K562 (cell line): ENCODE results near the gene ENDOU. TPM values are rescaled to one million over a fixed set of nuclear protein-coding genes. Genes with fewer than 3 reads are reported as not detected.

ENCODE experiments used
- CBX2 ChIP-seq: fragments of 200-600 bp; sonication (generic); IDR thresholded peaks from one replicate; pipeline ENCODE4 v1.6.1; 2012; ENCODE audit warnings: mild to moderate bottlenecking, low read length, inconsistent platforms; ENCODE audit not compliant: insufficient read depth, poor library complexity, severe bottlenecking
- CBX5 ChIP-seq: IDR thresholded peaks from 2 replicates; pipeline ENCODE4 v1.6.1; 2014; ENCODE audit warnings: low read depth, borderline replicate concordance
- ILK ChIP-seq: fragments of 450-650 bp; IDR thresholded peaks from 2 replicates; pipeline ENCODE4 v1.6.1; 2016; ENCODE audit warnings: missing genetic modification characterization, low read depth, mild to moderate bottlenecking, missing compliant biosample characterization, moderate library complexity, borderline replicate concordance
- LARP7 ChIP-seq: fragments of 450-650 bp; IDR thresholded peaks from 2 replicates; pipeline ENCODE4 v1.6.1; 2016
- MEF2D ChIP-seq: conservative IDR thresholded peaks from 2 replicates; pipeline ENCODE4 v1.6.1; 2016; ENCODE audit warnings: low read depth, missing genetic modification characterization, missing compliant biosample characterization
- NCOA1 ChIP-seq: fragments of 450-650 bp; IDR thresholded peaks from 2 replicates; pipeline ENCODE4 v1.6.1; 2016; ENCODE audit warnings: low read depth
- SETDB1 ChIP-seq: IDR thresholded peaks from one replicate; pipeline ENCODE4 v1.6.1; 2012; ENCODE audit warnings: low read length, control low read depth, inconsistent platforms
- SP2 ChIP-seq: IDR thresholded peaks from 2 replicates; pipeline ENCODE4 v1.6.1; 2011; ENCODE audit warnings: mild to moderate bottlenecking, low read depth, low read length, moderate library complexity; ENCODE audit not compliant: poor library complexity, severe bottlenecking; ENCODE audit errors: extremely low read depth
- STAT5A ChIP-seq: IDR thresholded peaks from 2 replicates; pipeline ENCODE4 v1.6.1; 2012; ENCODE audit warnings: low read length, inconsistent platforms, borderline replicate concordance
- TAF15 ChIP-seq: fragments of 200-400 bp; formaldehyde crosslinking; IDR thresholded peaks from 2 replicates; pipeline ENCODE4 v1.6.1; 2017; ENCODE audit warnings: mild to moderate bottlenecking, low read depth, low read length, moderate library complexity
- ZBTB7A ChIP-seq: IDR thresholded peaks from 2 replicates; pipeline ENCODE4 v1.6.1; 2011; ENCODE audit warnings: low read depth, mild to moderate bottlenecking, low read length, moderate library complexity, borderline replicate concordance; ENCODE audit not compliant: control insufficient read depth
- ZNF41 ChIP-seq: fragments of 250-450 bp; sonication (Bioruptor Pico); conservative IDR thresholded peaks from 2 replicates; pipeline ENCODE4 v1.4.0; 2020; ENCODE audit warnings: mild to moderate bottlenecking
- ZNF589 ChIP-seq: fragments of 200-800 bp; sonication (Bioruptor generic); IDR thresholded peaks from 2 replicates; pipeline ENCODE4 v1.6.1; 2016; ENCODE audit warnings: low read depth, missing genetic modification characterization, missing compliant biosample characterization
- polyA plus RNA-seq, 8 experiments: library from polyadenylated mRNA; depleted of rRNA in 4 of 8; stranded (reverse) in 5 of 8; unstranded in 3 of 8; fragments of >200 nt; fragmentation: Nextera tagmentation in 2 of 8; fragmentation: Illumina TruSeq in 1 of 8; extraction: Ambion mirVana in 2 of 8; extraction: Trizol in 1 of 8; gene quantifications; 2 replicates each; pipeline versions ENCODE4 v1.2.1 to v1.2.3, GENCODE V29; 2011 to 2014; ENCODE audit warnings: inconsistent platforms in 1 of 8, missing spikeins in 1 of 8
- total RNA-seq, 7 experiments: library from RNA; depleted of rRNA in 6 of 7; stranded (reverse); fragments of >200 nt in 6 of 7; fragmentation: Illumina TruSeq in 2 of 7; extraction: Trizol in 2 of 7; gene quantifications; 2 replicates each; pipeline versions ENCODE4 v1.2.1 to v1.2.3, GENCODE V29; 2011 to 2021; ENCODE audit warnings: low replicate concordance in 1 of 7
- TF ChIP-seq, protein P1 (sequence below): fragments of 250-450 bp; sonication (Bioruptor Pico); IDR thresholded peaks from 2 replicates; pipeline ENCODE4 v1.4.0; 2020
- TF ChIP-seq, protein P2 (sequence below), 2 experiments: fragments of 200-800 bp in 1 of 2; sonication (Bioruptor generic) in 1 of 2; sonication (generic) in 1 of 2; formaldehyde crosslinking in 1 of 2; IDR thresholded peaks in 1 of 2; conservative IDR thresholded peaks in 1 of 2; 2 replicates each; pipeline versions ENCODE4 v1.5.0 to v1.6.1; 2016 to 2020; ENCODE audit warnings: missing compliant biosample characterization in 1 of 2, missing genetic modification characterization in 1 of 2, missing genetic modification reagents in 1 of 2
- TF ChIP-seq, protein P3 (sequence below): sonication (generic); formaldehyde crosslinking; IDR thresholded peaks from 2 replicates; pipeline ENCODE4 v1.8.1; 2023; ENCODE audit warnings: mild to moderate bottlenecking, missing genetic modification reagents, moderate library complexity

Gene ENDOU
- total and polyA plus RNA-seq, 9 of the 15 experiments (the other 6 are each of a cell fraction or from before 2014, with no cell fraction given) = 0.03 TPM; not detected in 8

DNA sequence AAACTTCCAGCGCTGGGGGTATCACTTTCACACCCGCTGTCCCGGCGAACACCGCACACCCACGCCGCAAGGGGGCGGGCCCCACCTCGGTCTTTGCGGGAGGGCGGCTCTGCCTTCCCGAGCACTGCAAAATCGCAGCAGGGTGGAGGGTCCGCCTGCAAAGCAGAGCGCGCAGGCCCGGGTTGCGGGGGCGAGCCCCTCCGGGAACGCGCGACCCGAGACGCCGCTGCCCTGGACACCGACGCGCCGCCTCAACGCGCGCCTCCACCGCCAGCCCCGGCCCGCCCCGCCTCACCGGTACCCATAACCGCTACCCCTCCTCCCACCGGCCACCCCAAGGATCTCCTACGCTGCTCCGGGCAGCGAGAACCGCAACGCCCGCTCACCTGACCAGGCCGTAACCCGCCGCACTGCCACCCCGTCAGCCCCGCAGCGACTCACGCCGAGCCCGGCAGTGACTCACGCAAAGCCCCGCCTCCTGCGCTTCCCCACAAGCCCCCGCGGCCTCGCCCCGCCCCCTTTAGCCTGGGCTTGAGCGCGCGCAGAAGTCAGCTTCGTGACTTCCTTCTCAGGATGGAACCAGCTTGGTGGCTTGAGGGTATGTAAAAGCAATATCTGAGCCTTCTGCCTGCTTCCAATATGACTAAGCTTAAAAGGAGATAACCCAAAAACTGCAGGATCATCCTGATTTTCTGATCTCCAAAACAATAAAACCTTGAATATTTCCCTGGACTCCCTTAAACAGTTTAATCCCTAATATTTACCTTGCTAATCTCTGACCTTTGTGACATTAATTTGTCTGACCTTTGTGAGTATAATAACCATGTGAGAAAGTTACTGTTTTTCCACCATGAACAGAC is 19.5 kb downstream of the ENDOU start, which contains the start of gene RPAP3 (continued):
- TF ChIP-seq, protein P1, sequence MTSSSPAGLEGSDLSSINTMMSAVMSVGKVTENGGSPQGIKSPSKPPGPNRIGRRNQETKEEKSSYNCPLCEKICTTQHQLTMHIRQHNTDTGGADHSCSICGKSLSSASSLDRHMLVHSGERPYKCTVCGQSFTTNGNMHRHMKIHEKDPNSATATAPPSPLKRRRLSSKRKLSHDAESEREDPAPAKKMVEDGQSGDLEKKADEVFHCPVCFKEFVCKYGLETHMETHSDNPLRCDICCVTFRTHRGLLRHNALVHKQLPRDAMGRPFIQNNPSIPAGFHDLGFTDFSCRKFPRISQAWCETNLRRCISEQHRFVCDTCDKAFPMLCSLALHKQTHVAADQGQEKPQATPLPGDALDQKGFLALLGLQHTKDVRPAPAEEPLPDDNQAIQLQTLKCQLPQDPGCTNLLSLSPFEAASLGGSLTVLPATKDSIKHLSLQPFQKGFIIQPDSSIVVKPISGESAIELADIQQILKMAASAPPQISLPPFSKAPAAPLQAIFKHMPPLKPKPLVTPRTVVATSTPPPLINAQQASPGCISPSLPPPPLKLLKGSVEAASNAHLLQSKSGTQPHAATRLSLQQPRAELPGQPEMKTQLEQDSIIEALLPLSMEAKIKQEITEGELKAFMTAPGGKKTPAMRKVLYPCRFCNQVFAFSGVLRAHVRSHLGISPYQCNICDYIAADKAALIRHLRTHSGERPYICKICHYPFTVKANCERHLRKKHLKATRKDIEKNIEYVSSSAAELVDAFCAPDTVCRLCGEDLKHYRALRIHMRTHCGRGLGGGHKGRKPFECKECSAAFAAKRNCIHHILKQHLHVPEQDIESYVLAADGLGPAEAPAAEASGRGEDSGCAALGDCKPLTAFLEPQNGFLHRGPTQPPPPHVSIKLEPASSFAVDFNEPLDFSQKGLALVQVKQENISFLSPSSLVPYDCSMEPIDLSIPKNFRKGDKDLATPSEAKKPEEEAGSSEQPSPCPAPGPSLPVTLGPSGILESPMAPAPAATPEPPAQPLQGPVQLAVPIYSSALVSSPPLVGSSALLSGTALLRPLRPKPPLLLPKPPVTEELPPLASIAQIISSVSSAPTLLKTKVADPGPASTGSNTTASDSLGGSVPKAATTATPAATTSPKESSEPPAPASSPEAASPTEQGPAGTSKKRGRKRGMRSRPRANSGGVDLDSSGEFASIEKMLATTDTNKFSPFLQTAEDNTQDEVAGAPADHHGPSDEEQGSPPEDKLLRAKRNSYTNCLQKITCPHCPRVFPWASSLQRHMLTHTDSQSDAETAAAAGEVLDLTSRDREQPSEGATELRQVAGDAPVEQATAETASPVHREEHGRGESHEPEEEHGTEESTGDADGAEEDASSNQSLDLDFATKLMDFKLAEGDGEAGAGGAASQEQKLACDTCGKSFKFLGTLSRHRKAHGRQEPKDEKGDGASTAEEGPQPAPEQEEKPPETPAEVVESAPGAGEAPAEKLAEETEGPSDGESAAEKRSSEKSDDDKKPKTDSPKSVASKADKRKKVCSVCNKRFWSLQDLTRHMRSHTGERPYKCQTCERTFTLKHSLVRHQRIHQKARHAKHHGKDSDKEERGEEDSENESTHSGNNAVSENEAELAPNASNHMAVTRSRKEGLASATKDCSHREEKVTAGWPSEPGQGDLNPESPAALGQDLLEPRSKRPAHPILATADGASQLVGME (CRISPR knock-in tag) = no peak
- TF ChIP-seq TAF15 (no peak), LARP7 (no peak), NCOA1 (no peak; the same call in 1 of the 2 replicates), ZBTB7A (0 out of 2 replicates have a peak, but pooled peaks have one; percentile 52), SP2 (no peak), MEF2D (tag) (no peak), ZNF41 (CRISPR knock-in tag) (no peak), ILK (tag) (no peak), STAT5A (no peak), CBX2 (no peak), CBX5 (no peak), ZNF589 (CRISPR knock-in tag) (0 out of 2 replicates have a peak, but pooled peaks have one; percentile 37), SETDB1 (no peak)
- TF ChIP-seq, protein P2, sequence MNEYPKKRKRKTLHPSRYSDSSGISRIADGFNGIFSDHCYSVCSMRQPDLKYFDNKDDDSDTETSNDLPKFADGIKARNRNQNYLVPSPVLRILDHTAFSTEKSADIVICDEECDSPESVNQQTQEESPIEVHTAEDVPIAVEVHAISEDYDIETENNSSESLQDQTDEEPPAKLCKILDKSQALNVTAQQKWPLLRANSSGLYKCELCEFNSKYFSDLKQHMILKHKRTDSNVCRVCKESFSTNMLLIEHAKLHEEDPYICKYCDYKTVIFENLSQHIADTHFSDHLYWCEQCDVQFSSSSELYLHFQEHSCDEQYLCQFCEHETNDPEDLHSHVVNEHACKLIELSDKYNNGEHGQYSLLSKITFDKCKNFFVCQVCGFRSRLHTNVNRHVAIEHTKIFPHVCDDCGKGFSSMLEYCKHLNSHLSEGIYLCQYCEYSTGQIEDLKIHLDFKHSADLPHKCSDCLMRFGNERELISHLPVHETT (CRISPR knock-in tag; conservative IDR thresholded peaks at IDR 0.05 in 1 of 2, IDR thresholded peaks at IDR 0.05 in 1 of 2) = peak in 1 of 2 experiments; percentile 30; a peak in 1 of 4 replicates
- TF ChIP-seq, protein P3, sequence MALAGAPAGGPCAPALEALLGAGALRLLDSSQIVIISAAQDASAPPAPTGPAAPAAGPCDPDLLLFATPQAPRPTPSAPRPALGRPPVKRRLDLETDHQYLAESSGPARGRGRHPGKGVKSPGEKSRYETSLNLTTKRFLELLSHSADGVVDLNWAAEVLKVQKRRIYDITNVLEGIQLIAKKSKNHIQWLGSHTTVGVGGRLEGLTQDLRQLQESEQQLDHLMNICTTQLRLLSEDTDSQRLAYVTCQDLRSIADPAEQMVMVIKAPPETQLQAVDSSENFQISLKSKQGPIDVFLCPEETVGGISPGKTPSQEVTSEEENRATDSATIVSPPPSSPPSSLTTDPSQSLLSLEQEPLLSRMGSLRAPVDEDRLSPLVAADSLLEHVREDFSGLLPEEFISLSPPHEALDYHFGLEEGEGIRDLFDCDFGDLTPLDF = no peak
